SIG-M5 treated with dmso at 0.1 percent for 504 hours (cell line): Measurements from ENCODE around the gene ZNF682.
"Not testable (repeated sequence)": the region's sequence is repeated elsewhere in the genome, so short reads cannot be mapped to it uniquely, and the experiment has no call there.

Source experiments
- DNase-seq: peaks from one replicate; lab custom pipeline; 2025; ENCODE audit not compliant: unreplicated experiment; lab: John Stamatoyannopoulos, UW

Gene ZNF682

GRCh38 chr19:20039203-20039723, at the start of gene ZNF682:
ZNF682 (minus strand) TSS chr19:20039505; CDS start chr19:20039345, 160 bp downstream.
- peak; percentile 60 for DNase-seq

DNA sequence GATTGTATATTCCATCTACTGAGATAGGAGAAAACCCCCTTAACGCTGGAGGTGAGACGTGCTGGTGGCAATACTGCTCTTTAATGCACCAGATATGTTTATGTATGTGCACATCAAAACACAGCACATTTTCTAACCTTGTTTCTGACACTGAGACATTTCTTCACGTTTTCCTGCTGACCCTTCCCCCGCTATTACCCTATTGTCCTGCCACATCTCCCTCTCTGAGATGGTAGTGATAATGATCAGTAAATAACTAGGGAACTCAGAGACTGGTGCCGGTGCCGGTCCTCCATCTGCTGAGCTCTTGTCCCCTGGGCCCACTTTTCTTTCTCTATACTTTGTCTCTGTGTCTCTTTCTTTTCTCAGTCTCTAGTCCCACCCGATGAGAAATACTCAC, 43.6 kb upstream of the ZNF682 start:
- not testable (repeated sequence) for DNase-seq

DNA sequence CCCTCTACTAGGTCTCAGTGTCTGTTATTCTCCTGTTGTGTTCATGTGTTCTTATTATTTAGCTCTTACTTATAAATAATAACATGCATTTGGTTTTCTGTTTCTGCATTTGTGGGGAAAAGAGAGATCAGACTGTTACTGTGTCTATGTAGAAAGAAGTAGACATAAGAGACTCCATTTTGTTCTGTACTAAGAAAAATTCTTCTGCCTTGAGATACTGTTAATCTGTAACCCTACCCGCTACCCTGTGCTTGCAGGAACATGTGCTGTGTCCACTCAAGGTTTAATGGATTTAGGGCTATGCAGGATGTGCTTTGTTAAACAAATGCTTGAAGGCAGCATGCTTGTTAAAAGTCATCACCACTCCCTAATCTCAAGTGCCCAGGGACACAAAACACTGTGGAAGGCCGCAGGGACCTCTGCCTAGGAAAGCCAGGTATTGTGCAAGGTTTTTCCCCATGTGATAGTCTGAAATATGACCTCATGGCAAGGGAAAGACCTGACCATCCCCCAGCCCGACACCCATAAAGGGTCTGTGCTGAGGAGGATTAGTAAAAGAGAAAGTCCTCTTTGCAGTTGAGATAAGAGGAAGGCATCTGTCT, 43.0 kb upstream of the ZNF682 start:
- DNase-seq = not testable (repeated sequence)

DNA sequence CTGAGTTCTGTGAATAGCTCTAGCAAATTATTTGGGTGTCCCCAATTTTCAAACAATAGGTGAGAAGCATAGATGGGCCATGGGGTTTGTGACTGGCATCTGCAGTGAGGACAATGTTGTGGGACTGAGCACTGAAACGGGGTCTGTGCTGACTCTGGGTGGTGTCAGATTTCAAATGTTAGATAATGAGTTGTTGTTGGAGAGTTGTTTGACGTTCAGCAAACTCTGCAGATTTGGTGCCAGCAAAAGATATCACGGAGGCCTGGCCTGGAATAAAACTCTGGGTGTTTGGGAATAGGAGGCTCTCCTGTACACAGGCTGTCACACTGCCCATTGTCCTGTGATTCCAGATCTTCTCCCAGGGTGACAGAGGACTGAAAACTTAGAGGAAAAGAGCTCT, 41.4 kb upstream of the ZNF682 start:
- DNase-seq = no peak

GRCh38 chr19:20079476-20079875, 40.2 kb upstream of the ZNF682 start:
- no peak for DNase-seq

DNA sequence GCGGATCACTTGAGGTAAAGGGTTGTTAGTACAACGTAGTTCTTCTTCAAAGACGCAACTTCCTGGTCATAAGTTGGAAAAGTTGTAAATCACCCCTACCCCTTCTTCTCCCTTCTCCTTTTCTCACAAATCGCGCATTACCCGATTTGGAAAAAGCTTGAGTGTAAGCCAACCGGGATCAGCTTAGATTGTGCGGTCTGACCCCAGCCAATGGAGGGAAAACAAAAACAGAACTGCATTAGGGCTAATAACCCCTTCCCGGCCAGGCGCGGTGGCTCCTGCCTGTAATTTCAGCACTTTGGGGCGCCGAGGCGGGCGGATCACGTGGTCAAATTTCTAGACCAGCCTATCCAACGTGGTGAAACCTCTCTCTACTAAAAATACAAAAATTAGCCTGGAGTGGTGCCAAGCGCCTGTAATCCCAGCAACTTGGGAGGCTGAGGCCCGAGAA, 39.3 kb upstream of the ZNF682 start:
- no peak for DNase-seq

DNA sequence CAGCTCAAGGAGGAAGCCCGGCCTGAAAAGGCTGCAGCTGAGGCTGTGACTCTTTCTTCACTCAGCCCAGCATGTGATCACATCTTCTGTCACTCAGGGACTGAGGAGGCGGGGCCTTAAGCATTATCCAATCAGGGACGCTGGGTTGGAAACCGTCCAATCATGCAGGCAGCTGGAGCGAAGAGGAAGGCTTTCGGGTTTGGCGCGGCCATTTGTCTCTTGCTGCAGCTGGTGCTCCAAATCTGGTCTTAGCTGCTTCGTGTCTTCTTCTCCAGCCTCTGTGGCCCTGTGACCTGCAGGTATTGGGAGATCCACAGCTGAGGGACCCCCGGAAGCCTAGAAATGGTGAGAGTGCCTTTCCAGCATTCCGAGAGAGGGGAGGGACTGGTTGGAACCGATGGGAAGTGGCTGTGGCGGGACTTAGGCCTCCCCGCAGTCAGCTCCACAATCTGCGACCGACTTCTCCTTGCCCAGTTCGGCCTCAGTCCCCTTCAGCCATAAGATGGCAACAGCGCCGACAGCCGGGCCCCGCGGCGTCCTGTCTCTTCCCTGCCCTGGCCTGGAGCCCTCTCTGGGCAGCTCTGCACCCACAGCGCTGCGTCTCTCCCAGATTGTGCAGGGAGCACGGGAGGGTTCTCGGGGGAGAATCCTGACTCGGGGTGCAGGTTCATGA, 38.6 kb upstream of the ZNF682 start, which contains the start of gene ZNF90:
ZNF90 (plus strand) TSS at position 210 of the 673 bp plus-strand sequence; CDS start at position 343, 133 bp downstream.
- no peak for DNase-seq

DNA sequence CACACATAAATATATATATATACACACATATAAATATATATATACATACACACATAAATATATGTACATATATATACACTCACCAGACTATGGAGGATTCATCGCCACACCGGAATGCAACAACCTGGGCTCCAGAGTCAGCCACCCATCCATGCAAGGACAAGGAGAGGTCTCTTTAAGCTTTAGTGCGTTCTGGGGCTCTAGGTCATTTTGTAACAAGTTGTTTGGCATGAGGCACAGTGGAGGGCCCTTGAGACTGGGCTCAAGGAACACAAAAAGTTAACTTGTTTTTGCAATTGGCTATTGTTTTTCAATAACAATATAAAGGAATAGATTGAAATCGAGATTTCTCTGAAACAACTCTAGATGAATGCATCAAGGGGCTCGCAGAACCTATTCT, 33.6 kb upstream of the ZNF682 start:
- no peak for DNase-seq

GRCh38 chr19:20070691-20071090, 31.4 kb upstream of the ZNF682 start:
- no peak for DNase-seq

DNA sequence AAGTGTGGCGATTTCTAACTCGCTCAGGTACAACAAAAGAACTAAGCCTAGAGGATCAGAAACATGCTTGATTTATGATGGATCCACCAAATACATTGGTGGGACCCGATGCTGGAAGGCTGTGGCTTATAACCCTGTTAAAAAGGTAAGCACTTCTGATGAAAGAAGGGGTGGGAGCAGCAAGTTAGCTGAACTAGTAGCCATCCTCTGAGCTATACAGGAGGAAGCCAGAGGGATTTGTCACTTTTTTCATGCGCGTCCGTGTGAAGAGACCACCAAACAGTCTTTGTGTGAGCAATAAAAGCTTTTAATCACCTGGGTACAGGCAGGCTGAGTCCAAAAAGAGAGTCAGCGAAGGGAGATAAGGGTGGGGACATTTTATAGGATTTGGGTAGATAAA, 29.3 kb upstream of the ZNF682 start:
- DNase-seq = not testable (repeated sequence)

DNA sequence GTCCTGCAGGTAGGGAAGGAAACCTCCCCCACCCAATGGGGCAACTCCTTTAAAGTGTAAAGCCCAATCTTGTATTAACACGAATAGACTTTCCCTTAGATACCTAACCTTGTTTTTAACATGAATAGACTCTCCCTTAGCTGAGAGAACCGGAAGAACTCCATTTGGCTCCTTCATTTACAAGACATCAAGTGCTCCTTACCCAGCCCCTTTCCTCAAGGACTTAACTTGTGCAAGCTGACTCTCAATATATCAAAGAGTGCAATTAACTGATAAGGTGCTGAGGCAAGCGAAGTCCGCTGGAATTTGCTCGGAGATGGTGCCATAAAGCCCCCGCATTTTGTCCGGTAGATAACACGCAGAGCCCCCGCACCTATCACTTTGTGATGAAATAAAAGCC, 28.6 kb upstream of the ZNF682 start:
- no peak for DNase-seq

GRCh38 chr19:20066861-20067260, 27.6 kb upstream of the ZNF682 start:
- no peak for DNase-seq

DNA sequence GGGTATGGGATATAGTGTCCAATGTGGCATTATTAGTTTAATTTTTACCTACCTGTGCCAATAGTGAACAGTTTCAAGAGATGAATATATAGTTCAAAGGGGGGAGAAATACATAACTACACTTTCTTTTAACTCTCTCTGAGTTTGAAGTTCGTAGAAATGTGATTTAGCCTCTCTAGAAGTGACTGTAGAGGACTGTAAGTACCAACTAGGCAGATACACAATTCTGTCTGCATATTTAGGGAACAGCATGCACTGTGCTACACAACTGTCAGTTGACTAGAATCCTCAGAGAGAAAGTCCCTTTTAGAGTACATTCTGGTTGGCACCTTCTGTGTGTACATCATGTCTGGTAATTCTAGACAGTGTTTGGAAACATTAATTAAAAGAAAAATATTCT, 21.0 kb upstream of the ZNF682 start:
- DNase-seq = no peak

DNA sequence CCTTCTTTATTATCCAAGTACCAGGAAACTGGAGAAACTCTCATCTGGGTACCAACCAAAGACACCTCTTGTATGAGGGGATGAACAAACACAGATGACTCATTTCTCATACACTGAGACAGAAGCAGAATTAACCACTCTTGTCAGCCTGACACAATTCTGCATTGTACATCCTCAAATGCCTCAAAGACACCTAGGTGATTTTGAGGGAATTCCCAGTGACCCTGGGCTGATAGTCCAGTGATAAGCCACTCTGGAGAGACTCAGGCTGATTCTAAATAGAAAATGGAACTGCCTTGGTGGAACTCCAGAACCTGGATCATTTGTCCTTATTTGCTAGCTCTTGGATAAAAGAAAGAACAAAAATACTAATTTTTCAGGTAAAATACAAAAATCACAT, 19.4 kb upstream of the ZNF682 start:
- DNase-seq = not testable (repeated sequence)

DNA sequence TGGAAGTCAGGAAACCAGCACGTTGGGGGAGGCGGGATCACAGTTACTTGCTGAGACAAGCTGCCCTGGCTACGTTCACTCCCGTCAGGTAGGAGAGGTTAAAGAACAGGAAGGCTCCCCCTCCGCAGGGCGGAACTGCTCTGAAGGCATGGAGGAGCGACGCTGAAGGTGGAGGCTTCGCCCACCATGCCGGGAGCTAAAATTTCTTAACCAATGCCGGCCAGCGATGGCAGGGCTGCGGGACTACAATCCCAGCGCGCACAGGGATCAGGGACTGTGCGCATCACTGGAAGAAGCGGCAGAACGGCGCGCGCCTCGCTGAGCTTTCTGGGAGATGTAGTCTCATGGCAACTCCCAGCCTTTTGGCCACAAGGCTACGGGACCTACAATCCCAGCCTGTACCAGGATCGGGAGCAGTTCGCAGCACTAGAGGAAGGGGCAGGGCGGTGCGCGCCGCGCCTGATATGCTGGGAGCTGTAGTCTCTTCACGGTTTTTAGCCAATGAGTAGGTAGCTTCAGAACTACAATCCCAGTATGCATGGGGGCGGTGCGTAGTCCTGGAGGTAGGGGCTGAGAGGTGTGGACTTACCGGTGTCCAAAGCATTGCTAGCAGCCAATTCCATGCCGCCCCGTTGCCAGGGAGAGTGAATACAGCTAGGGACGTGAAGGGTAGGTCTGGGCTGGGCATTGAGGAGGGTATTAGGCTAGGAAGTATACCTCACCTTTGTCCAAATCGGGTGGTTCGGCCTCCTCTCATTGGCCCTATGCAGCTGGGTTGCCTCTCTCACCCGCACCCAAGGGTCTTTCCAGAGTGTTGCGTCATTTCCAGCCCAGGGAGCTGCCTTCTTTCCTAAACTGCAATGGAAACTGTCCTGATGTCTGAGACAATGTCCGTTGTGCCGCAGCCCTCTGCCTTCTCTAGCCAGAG, 12.8 kb upstream of the ZNF682 start:
- peak; percentile 63 for DNase-seq

DNA sequence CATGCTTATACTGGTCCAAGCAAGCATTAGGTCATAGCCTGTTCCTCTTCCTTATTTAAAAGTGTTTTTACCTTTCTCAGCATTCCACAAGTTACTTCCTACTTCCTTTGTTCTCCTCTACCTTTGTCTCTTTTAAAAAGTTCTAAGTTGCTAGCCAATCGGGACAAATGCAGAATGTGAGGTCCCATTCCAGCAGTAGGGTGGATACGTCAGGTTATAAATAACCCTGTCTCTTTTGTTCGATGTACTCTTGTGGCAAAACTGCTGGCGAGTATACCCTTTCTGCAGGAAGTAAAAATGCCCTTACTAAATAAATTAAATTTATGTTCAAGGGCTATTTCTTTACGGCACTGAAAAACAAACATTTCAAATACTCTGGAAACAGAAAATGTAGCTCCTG, 6.4 kb upstream of the ZNF682 start:
- DNase-seq = not testable (repeated sequence)

- DNase-seq = no peak
Observed at GRCh38 chr19:20044663-20045062, 5.4 kb upstream of the ZNF682 start.

DNA sequence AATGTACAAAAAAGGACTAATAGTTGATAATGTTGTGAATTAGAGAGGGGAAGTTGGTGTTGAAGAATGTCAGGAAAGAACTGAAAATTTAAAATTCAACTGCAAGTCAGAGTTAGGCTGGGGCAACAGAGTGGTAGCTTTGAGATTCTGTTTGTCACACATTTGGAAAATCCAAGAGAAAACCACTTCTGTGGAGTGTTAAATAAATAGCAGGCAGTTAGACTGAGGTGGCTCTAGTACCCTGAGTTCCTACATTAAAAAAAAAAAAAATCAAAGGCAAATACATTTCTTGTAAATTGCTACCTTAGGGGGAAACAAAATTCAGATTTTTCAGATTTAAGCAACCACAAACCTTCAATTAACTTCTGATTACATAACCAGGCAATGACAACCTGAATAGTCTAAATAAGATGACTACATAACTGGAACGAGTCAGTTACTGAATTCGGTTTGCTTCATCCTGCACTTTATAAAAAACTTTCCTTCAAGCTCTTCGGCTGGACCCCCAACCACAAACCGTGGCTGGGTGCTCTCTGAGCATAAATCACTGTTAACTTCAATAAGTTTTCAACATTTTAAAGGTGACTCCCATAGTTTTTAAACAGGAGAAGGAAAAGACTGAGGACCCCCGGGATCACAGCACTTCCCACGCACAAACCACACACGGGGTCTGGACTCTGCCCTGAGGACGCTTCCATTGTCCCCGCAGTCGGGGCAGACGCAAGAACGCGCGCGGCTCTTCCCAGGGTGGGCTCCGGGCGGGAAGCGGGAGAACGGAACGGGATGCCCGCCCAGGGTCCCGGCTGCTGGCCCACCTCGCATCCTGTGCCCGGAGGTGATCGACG, 725 bp downstream of the ZNF682 start:
- no peak for DNase-seq

- DNase-seq = no peak
Observed at GRCh38 chr19:20035935-20036334, 3.4 kb downstream of the ZNF682 start.

- DNase-seq = no peak
Observed at GRCh38 chr19:20028611-20029010, 10.7 kb downstream of the ZNF682 start.
